ENCODE results near the gene PCDH11X.
"Not testable (repeated sequence)": the region's sequence is repeated elsewhere in the genome, so short reads cannot be mapped to it uniquely, and the experiment has no call there.

PCDH11X gene

GRCh38 chrX:91779135-91779534 lies at the start of gene PCDH11X:
Gene PCDH11X (plus strand): TSS chrX:91779375. CDS start chrX:91835505, 56,130 bp downstream.
- not testable (repeated sequence) for H3K27me3 ChIP-seq (replicated peaks; ENCODE audit: control insufficient read depth, insufficient read depth, low read length); H3K4me3 ChIP-seq (replicated peaks; ENCODE audit: low read depth, low read length); H3K36me3 ChIP-seq (ENCODE audit: control insufficient read depth, insufficient read depth, low read length); DNase-seq (ENCODE audit: extremely low read depth, insufficient read length)

GRCh38 chrX:91747446-91747845 lies 31.7 kb upstream of the PCDH11X start:
- not testable (repeated sequence) for H3K27me3 ChIP-seq (replicated peaks; ENCODE audit: control insufficient read depth, insufficient read depth, low read length); DNase-seq (ENCODE audit: extremely low read depth, insufficient read length); H3K36me3 ChIP-seq (ENCODE audit: control insufficient read depth, insufficient read depth, low read length); H3K4me3 ChIP-seq (replicated peaks; ENCODE audit: low read depth, low read length)

- H3K27me3 ChIP-seq (replicated peaks; ENCODE audit: control insufficient read depth, insufficient read depth, low read length); H3K4me3 ChIP-seq (replicated peaks; ENCODE audit: low read depth, low read length); H3K36me3 ChIP-seq (ENCODE audit: control insufficient read depth, insufficient read depth, low read length); DNase-seq (ENCODE audit: extremely low read depth, insufficient read length): not testable (repeated sequence)
These were observed 26.2 kb upstream of the PCDH11X start for GRCh38 chrX:91753022-91753421.

GRCh38 chrX:91770619-91771488 lies 8.3 kb upstream of the PCDH11X start:
- H3K4me3 ChIP-seq (replicated peaks; ENCODE audit: low read depth, low read length); H3K36me3 ChIP-seq (ENCODE audit: control insufficient read depth, insufficient read depth, low read length); DNase-seq (ENCODE audit: extremely low read depth, insufficient read length); H3K27me3 ChIP-seq (replicated peaks; ENCODE audit: control insufficient read depth, insufficient read depth, low read length): not testable (repeated sequence)

- not testable (repeated sequence) for H3K36me3 ChIP-seq (ENCODE audit: control insufficient read depth, insufficient read depth, low read length); H3K27me3 ChIP-seq (replicated peaks; ENCODE audit: control insufficient read depth, insufficient read depth, low read length); H3K4me3 ChIP-seq (replicated peaks; ENCODE audit: low read depth, low read length); DNase-seq (ENCODE audit: extremely low read depth, insufficient read length)
These were observed 5.2 kb upstream of the PCDH11X start for GRCh38 chrX:91773943-91774342.

GRCh38 chrX:91780008-91780407 lies 833 bp downstream of the PCDH11X start:
- not testable (repeated sequence) for H3K36me3 ChIP-seq (ENCODE audit: control insufficient read depth, insufficient read depth, low read length); H3K27me3 ChIP-seq (replicated peaks; ENCODE audit: control insufficient read depth, insufficient read depth, low read length); H3K4me3 ChIP-seq (replicated peaks; ENCODE audit: low read depth, low read length); DNase-seq (ENCODE audit: extremely low read depth, insufficient read length)

GRCh38 chrX:91780698-91781097 lies 1.5 kb downstream of the PCDH11X start:
- DNase-seq (ENCODE audit: extremely low read depth, insufficient read length); H3K27me3 ChIP-seq (replicated peaks; ENCODE audit: control insufficient read depth, insufficient read depth, low read length); H3K36me3 ChIP-seq (ENCODE audit: control insufficient read depth, insufficient read depth, low read length); H3K4me3 ChIP-seq (replicated peaks; ENCODE audit: low read depth, low read length): not testable (repeated sequence)

- DNase-seq (ENCODE audit: extremely low read depth, insufficient read length); H3K27me3 ChIP-seq (replicated peaks; ENCODE audit: control insufficient read depth, insufficient read depth, low read length); H3K4me3 ChIP-seq (replicated peaks; ENCODE audit: low read depth, low read length); H3K36me3 ChIP-seq (ENCODE audit: control insufficient read depth, insufficient read depth, low read length): not testable (repeated sequence)
These were observed 2.6 kb downstream of the PCDH11X start for GRCh38 chrX:91781553-91782298.

- H3K27me3 ChIP-seq (replicated peaks; ENCODE audit: control insufficient read depth, insufficient read depth, low read length); H3K36me3 ChIP-seq (ENCODE audit: control insufficient read depth, insufficient read depth, low read length); DNase-seq (ENCODE audit: extremely low read depth, insufficient read length); H3K4me3 ChIP-seq (replicated peaks; ENCODE audit: low read depth, low read length): not testable (repeated sequence)
These were observed 3.6 kb downstream of the PCDH11X start for GRCh38 chrX:91782825-91783224.

GRCh38 chrX:91817537-91817936 lies 38.4 kb downstream of the PCDH11X start:
- not testable (repeated sequence) for H3K27me3 ChIP-seq (replicated peaks; ENCODE audit: control insufficient read depth, insufficient read depth, low read length); H3K36me3 ChIP-seq (ENCODE audit: control insufficient read depth, insufficient read depth, low read length); H3K4me3 ChIP-seq (replicated peaks; ENCODE audit: low read depth, low read length); DNase-seq (ENCODE audit: extremely low read depth, insufficient read length)

GRCh38 chrX:91825321-91825720 lies 46.1 kb downstream of the PCDH11X start:
- DNase-seq (ENCODE audit: extremely low read depth, insufficient read length); H3K27me3 ChIP-seq (replicated peaks; ENCODE audit: control insufficient read depth, insufficient read depth, low read length); H3K36me3 ChIP-seq (ENCODE audit: control insufficient read depth, insufficient read depth, low read length): not testable (repeated sequence)

More at GRCh38 chrX:91825321-91825720, 46.1 kb downstream of the PCDH11X start:
- H3K4me3 ChIP-seq (replicated peaks; ENCODE audit: low read depth, low read length): not testable (repeated sequence)
